Neutrophil (primary cell): ENCODE data around the gene ADAR.

Experiments used
- H3K27ac ChIP-seq: fragments of 200-600 bp; sonication (generic); 2 replicates; pipeline ENCODE4 v1.5.1; 2016; ENCODE audit warnings: mild to moderate bottlenecking, moderate library complexity
- H3K27me3 ChIP-seq: fragments of 200-600 bp; sonication (generic); 2 replicates; pipeline ENCODE4 v1.6.0; 2016; ENCODE audit warnings: mild to moderate bottlenecking
- H3K36me3 ChIP-seq: fragments of 200-600 bp; sonication (generic); 2 replicates; pipeline ENCODE4 v1.5.1; 2017
- H3K4me1 ChIP-seq, 2 experiments: fragments of 200-600 bp in 1 of 2; sonication (generic) in 1 of 2; 1 replicate in 1 of 2; 2 replicates in 1 of 2; pipeline versions ENCODE4 v1.5.1 to v1.6.1; 2013 to 2016; ENCODE audit warnings: low read depth in 1 of 2, low read length in 1 of 2, mild to moderate bottlenecking in 1 of 2, moderate library complexity in 1 of 2; ENCODE audit not compliant: control insufficient read depth in 1 of 2, insufficient read depth in 1 of 2
- H3K4me3 ChIP-seq, 2 experiments: fragments of 200-600 bp in 1 of 2; sonication (generic) in 1 of 2; 1 replicate in 1 of 2; 2 replicates in 1 of 2; pipeline ENCODE4 v1.5.1; 2013 to 2016; ENCODE audit warnings: low read depth in 1 of 2, low read length in 1 of 2, mild to moderate bottlenecking in 1 of 2, moderate library complexity in 1 of 2
- H3K9me3 ChIP-seq: fragments of 200-600 bp; sonication (generic); 2 replicates; pipeline ENCODE4 v1.5.1; 2016
- CTCF ChIP-seq: fragments of 200-600 bp; sonication (generic); IDR thresholded peaks from 2 replicates; pipeline ENCODE4 v1.5.1; 2016; ENCODE audit warnings: antibody characterized with exemption

The ADAR gene

DNA sequence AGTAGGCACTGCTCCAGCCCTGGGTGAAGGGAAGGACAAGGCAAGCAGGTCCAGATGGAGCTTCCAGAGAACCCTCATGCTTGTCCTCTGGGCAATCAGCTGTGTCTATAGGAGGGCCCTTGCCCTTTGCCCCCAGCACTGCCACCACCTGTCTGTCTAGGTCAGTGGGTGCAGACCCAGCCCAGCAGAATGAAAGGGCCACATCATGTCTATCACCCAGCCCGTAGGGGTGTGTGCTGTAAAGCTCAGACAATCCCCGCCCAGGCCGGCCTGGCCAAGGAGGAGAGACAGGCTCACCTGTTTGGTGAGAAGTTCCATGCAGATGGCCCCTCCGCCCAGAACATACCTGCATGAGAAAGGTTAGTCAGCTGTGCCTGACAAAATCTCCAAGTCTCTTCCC, 56.5 kb downstream of the ADAR start:
- Histone ChIP-seq H3K4me3 (no peak overlapping the region), H3K27me3 (no peaks in the 10 kb centered on the region), H3K36me3 (peaks cover 84% of the 10 kb centered on the region), H3K9me3 (no peaks in the 10 kb centered on the region), H3K4me1 (peaks cover 4% of the 10 kb centered on the region in 2 experiments), H3K27ac (no peak overlapping the region)
- TF ChIP-seq CTCF: no peak

- no peak overlapping the region for H3K27ac ChIP-seq
- no peaks in the 10 kb centered on the region for H3K9me3 ChIP-seq
- TF ChIP-seq CTCF: no peak
- no peaks in the 10 kb centered on the region for H3K27me3 ChIP-seq
- H3K4me3 ChIP-seq: no peak overlapping the region
- no peaks in the 10 kb centered on the region for H3K4me1 ChIP-seq
- peaks cover 79% of the 10 kb centered on the region for H3K36me3 ChIP-seq
These were observed 57.3 kb downstream of the ADAR start for GRCh38 chr1:154550657-154551056.

DNA sequence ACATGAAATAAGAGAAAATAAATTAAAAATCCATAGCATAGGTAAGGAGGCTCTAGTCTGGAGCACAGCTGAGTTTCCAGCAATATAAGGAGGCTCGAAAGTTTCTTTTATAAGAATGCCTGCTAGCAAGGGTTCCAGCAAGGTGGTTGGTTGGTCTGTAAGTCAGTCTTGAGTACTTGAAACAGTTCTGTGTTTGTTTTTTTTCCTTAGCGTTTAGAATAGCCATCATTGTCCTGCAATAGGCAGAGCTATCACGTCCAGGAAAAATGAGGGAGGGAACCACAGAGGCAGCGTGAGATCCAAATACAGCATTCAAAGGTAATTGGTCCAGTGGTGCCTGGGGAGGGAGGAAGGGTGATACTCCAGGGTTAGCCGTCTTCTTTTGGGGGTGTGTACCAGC, 57.9 kb downstream of the ADAR start:
- Histone ChIP-seq H3K4me3 (no peak overlapping the region), H3K9me3 (no peaks in the 10 kb centered on the region), H3K36me3 (peaks cover 73% of the 10 kb centered on the region), H3K27ac (no peak overlapping the region), H3K4me1 (no peaks in the 10 kb centered on the region), H3K27me3 (no peaks in the 10 kb centered on the region)
- TF ChIP-seq CTCF: no peak

- Histone ChIP-seq H3K27ac (peak overlapping the region; percentile 23), H3K9me3 (no peaks in the 10 kb centered on the region), H3K27me3 (no peaks in the 10 kb centered on the region), H3K36me3 (peaks cover 65% of the 10 kb centered on the region), H3K4me3 (no peak overlapping the region), H3K4me1 (no peaks in the 10 kb centered on the region)
- no peak for TF ChIP-seq CTCF
These were observed 58.7 kb downstream of the ADAR start for GRCh38 chr1:154549202-154549770.

GRCh38 chr1:154548028-154548427, 60.0 kb downstream of the ADAR start:
- H3K4me3 ChIP-seq: no peak overlapping the region
- no peaks in the 10 kb centered on the region for H3K9me3 ChIP-seq
- H3K36me3 ChIP-seq: peaks cover 52% of the 10 kb centered on the region
- H3K27ac ChIP-seq: no peak overlapping the region
- no peak for TF ChIP-seq CTCF
- H3K27me3 ChIP-seq: no peaks in the 10 kb centered on the region
- H3K4me1 ChIP-seq: no peaks in the 10 kb centered on the region
